ENCODE results near the gene RNF222.

DNA sequence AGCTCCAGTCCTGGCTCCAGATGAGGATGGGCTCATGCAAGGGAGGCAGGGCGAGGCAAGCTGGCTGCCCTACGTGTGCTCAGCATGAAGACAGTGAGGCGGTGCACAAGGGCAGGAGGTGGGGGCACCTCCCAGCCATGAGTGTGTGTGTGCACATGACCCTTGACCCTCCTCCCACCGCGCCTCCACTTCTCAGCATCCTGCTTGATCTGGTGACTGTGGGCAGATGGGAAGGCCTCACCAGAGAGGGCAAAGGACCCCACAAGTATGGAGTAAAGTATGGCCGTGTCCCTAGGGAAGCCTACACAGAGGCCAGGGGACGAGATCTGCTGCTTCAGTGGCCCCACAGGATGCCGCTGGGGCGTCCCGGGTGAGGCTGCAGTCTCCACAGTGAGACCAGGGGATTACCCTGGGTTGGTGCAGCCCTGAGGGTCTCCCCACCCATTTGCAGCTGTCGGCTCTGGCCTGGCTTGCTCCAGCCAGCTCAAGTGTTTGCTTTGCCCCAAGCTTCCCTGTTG lies 7.9 kb upstream of the RNF222 start:
- TF ChIP-seq TEAD4 (IDR thresholded peaks at IDR 0.05; ENCODE audit: low read depth, low read length), result no peak
- TF ChIP-seq POLR2AphosphoS5 (IDR thresholded peaks at IDR 0.05; ENCODE audit: low read depth, low read length), result no peak
- no peak for TF ChIP-seq EZH2 (IDR thresholded peaks at IDR 0.05; ENCODE audit: low read depth, low read length, severe bottlenecking)
- TF ChIP-seq, protein P1, sequence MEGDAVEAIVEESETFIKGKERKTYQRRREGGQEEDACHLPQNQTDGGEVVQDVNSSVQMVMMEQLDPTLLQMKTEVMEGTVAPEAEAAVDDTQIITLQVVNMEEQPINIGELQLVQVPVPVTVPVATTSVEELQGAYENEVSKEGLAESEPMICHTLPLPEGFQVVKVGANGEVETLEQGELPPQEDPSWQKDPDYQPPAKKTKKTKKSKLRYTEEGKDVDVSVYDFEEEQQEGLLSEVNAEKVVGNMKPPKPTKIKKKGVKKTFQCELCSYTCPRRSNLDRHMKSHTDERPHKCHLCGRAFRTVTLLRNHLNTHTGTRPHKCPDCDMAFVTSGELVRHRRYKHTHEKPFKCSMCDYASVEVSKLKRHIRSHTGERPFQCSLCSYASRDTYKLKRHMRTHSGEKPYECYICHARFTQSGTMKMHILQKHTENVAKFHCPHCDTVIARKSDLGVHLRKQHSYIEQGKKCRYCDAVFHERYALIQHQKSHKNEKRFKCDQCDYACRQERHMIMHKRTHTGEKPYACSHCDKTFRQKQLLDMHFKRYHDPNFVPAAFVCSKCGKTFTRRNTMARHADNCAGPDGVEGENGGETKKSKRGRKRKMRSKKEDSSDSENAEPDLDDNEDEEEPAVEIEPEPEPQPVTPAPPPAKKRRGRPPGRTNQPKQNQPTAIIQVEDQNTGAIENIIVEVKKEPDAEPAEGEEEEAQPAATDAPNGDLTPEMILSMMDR (IDR thresholded peaks at IDR 0.05; ENCODE audit: control extremely low read depth in 1 of 3, insufficient read depth in 1 of 3, low read depth in 1 of 3, low read length in 3 of 3), result no peak
- no peak for TF ChIP-seq YY1 (IDR thresholded peaks at IDR 0.05; ENCODE audit: low read depth, low read length)
- no peak for TF ChIP-seq JUN (IDR thresholded peaks at IDR 0.05; ENCODE audit: low read depth, low read length)

Measured in H1 (cell line).